Osteoblast (primary cell): ENCODE data around the gene CORO2B. TPM values are rescaled to one million over a fixed set of nuclear protein-coding genes. Genes with fewer than 3 reads are reported as not detected.

Experiments
- DNase-seq: peaks from one replicate; pipeline ENCODE4 v3.0.0; 2011; ENCODE audit warnings: low spot score, mixed read lengths; ENCODE audit not compliant: insufficient read length; ENCODE audit errors: missing footprints
- H2AFZ ChIP-seq: 2 replicates; pipeline ENCODE4 v1.6.0; 2011; ENCODE audit warnings: mild to moderate bottlenecking, low read length
- H3K27ac ChIP-seq: 2 replicates; pipeline ENCODE4 v1.5.1; 2011; ENCODE audit warnings: mild to moderate bottlenecking, low read depth, low read length, moderate library complexity
- H3K27me3 ChIP-seq: 2 replicates; pipeline ENCODE4 v1.6.0; 2012; ENCODE audit warnings: mild to moderate bottlenecking, control low read depth, inconsistent platforms, low read length, moderate library complexity; ENCODE audit not compliant: insufficient read depth
- H3K36me3 ChIP-seq: 2 replicates; pipeline ENCODE4 v1.5.1; 2011; ENCODE audit warnings: mild to moderate bottlenecking, low read length, control low read depth, moderate library complexity; ENCODE audit not compliant: insufficient read depth
- H3K4me1 ChIP-seq: 2 replicates; pipeline ENCODE4 v1.5.1; 2011; ENCODE audit warnings: mild to moderate bottlenecking, low read length, control low read depth, moderate library complexity; ENCODE audit not compliant: insufficient read depth
- H3K4me2 ChIP-seq: 2 replicates; pipeline ENCODE4 v1.6.0; 2011; ENCODE audit warnings: mild to moderate bottlenecking, low read length; ENCODE audit not compliant: insufficient read depth
- H3K4me3 ChIP-seq: fragments of 200-600 bp; sonication (generic); 3 replicates; pipeline ENCODE4 v1.5.1; 2012; ENCODE audit warnings: mild to moderate bottlenecking, low read length, inconsistent platforms; ENCODE audit not compliant: insufficient read depth
- H3K79me2 ChIP-seq: 2 replicates; pipeline ENCODE4 v1.6.0; 2012; ENCODE audit warnings: mild to moderate bottlenecking, low read length, control low read depth, inconsistent platforms; ENCODE audit not compliant: insufficient read depth
- H3K9me3 ChIP-seq: 2 replicates; pipeline ENCODE4 v1.5.1; 2011; ENCODE audit warnings: low read depth, low read length, control low read depth
- H4K20me1 ChIP-seq: 2 replicates; pipeline ENCODE4 v1.6.0; 2012; ENCODE audit warnings: mild to moderate bottlenecking, low read length, control low read depth; ENCODE audit not compliant: insufficient read depth
- CTCF ChIP-seq: IDR thresholded peaks from 2 replicates; pipeline ENCODE4 v1.5.1; 2011; ENCODE audit warnings: mild to moderate bottlenecking, low read depth, low read length, moderate library complexity; ENCODE audit errors: extremely low read depth
- total RNA-seq: library from RNA; depleted of rRNA; stranded (reverse); fragments of >200 nt; gene quantifications from 2 replicates; pipeline ENCODE4 v1.2.3, GENCODE V29; 2012

The CORO2B gene
- total RNA-seq, 1 donor: 10.5 TPM

GRCh38 chr15:68565234-68565633 is 13.6 kb upstream of the CORO2B start:
- Histone ChIP-seq H3K27me3 (peaks cover 3% of the 10 kb centered on the region), H3K27ac (no peak overlapping the region), H3K36me3 (no peaks in the 10 kb centered on the region), H3K9me3 (no peaks in the 10 kb centered on the region), H3K4me2 (no peak overlapping the region), H2AFZ (no peak overlapping the region), H3K79me2 (no peaks in the 10 kb centered on the region), H3K4me3 (no peak overlapping the region), H3K4me1 (no peaks in the 10 kb centered on the region), H4K20me1 (no peaks in the 10 kb centered on the region)
- no peak for TF ChIP-seq CTCF
- no peak for DNase-seq

GRCh38 chr15:68565726-68566125 is 13.1 kb upstream of the CORO2B start:
- H3K27ac ChIP-seq: no peak overlapping the region
- no peak overlapping the region for H3K4me2 ChIP-seq

GRCh38 chr15:68566377-68566954 is 12.3 kb upstream of the CORO2B start:
- Histone ChIP-seq H3K4me2 (no peak overlapping the region), H3K4me1 (no peaks in the 10 kb centered on the region), H3K79me2 (no peaks in the 10 kb centered on the region), H3K9me3 (no peaks in the 10 kb centered on the region), H3K27ac (no peak overlapping the region), H3K36me3 (no peaks in the 10 kb centered on the region), H3K27me3 (peaks cover 3% of the 10 kb centered on the region), H3K4me3 (no peak overlapping the region), H4K20me1 (no peaks in the 10 kb centered on the region), H2AFZ (no peak overlapping the region)
- no peak for DNase-seq
- TF ChIP-seq CTCF: no peak

More at GRCh38 chr15:68565726-68566125, 13.1 kb upstream of the CORO2B start:
- H3K27me3 ChIP-seq: peaks cover 3% of the 10 kb centered on the region
- H2AFZ ChIP-seq: no peak overlapping the region
- H3K4me3 ChIP-seq: no peak overlapping the region
- H3K36me3 ChIP-seq: no peaks in the 10 kb centered on the region
- no peak for DNase-seq
- no peak for TF ChIP-seq CTCF
- H3K4me1 ChIP-seq: no peaks in the 10 kb centered on the region
- no peaks in the 10 kb centered on the region for H3K79me2 ChIP-seq
- H4K20me1 ChIP-seq: no peaks in the 10 kb centered on the region
- no peaks in the 10 kb centered on the region for H3K9me3 ChIP-seq

GRCh38 chr15:68567345-68567744 is 11.4 kb upstream of the CORO2B start:
- TF ChIP-seq CTCF: no peak
- H3K79me2 ChIP-seq: no peaks in the 10 kb centered on the region
- H2AFZ ChIP-seq: no peak overlapping the region
- no peaks in the 10 kb centered on the region for H3K36me3 ChIP-seq
- no peak overlapping the region for H3K4me2 ChIP-seq
- H3K27me3 ChIP-seq: peaks cover 8% of the 10 kb centered on the region
- H4K20me1 ChIP-seq: no peaks in the 10 kb centered on the region
- no peaks in the 10 kb centered on the region for H3K9me3 ChIP-seq
- H3K4me3 ChIP-seq: no peak overlapping the region
- no peaks in the 10 kb centered on the region for H3K4me1 ChIP-seq
- no peak for DNase-seq
- no peak overlapping the region for H3K27ac ChIP-seq
